Panc1 (cell line): Measurements from ENCODE around the gene ADPRH. TPM values are rescaled to one million over a fixed set of nuclear protein-coding genes. Genes with fewer than 3 reads are reported as not detected.

Experiments used
- ATAC-seq: fragments of 200-7000 bp; cut with Tn5 transposase; 2 replicates; pipeline ENCODE4 v1.9.1; 2020; ENCODE audit warnings: mild to moderate bottlenecking, moderate library complexity
- BruUV-seq: library from RNA; stranded (reverse); fragments of 400-500 nt; replicated peaks from 2 replicates; lab custom pipeline; 2021; lab: Mats Ljungman, UMichigan
- CTCF ChIA-PET: fragments of 300-600 bp; sonication (Branson Sonifier 250); formaldehyde crosslinking; loops from one replicate; lab custom pipeline; 2022; ENCODE audit warnings: antibody characterized with exemption; lab: Charles Lee
- POLR2A ChIA-PET: fragments of 300-600 bp; sonication (Branson Sonifier 250); formaldehyde crosslinking; loops from one replicate; lab custom pipeline; 2022; ENCODE audit warnings: antibody characterized with exemption; lab: Charles Lee
- DNase-seq: peaks from one replicate; pipeline ENCODE4 v3.0.0-alpha.2; 2010; ENCODE audit warnings: low read depth, low spot score
- H3K27ac ChIP-seq: 2 replicates; pipeline ENCODE4 v1.5.1; 2011; ENCODE audit warnings: mild to moderate bottlenecking, low read length, inconsistent platforms
- H3K27me3 ChIP-seq: fragments of 200-500 bp; sonication (Bioruptor generic); 2 replicates; pipeline ENCODE4 v1.6.0; 2014; ENCODE audit warnings: low read length, inconsistent platforms; ENCODE audit not compliant: control insufficient read depth, insufficient read depth
- H3K36me3 ChIP-seq: fragments of 200-500 bp; sonication (Bioruptor generic); 2 replicates; pipeline ENCODE4 v1.5.1; 2014; ENCODE audit warnings: inconsistent platforms, mild to moderate bottlenecking, low read length, moderate library complexity; ENCODE audit not compliant: control insufficient read depth, insufficient read depth
- H3K4me1 ChIP-seq: 2 replicates; pipeline ENCODE4 v1.5.1; 2011; ENCODE audit warnings: inconsistent platforms, mild to moderate bottlenecking, low read length, moderate library complexity; ENCODE audit not compliant: control insufficient read depth, insufficient read depth
- H3K4me3 ChIP-seq, 2 experiments: 2 replicates each; pipeline ENCODE4 v1.5.1; 2011 to 2012; ENCODE audit warnings: low read depth in 2 of 2, low read length in 2 of 2, mild to moderate bottlenecking in 2 of 2, inconsistent platforms in 1 of 2, moderate library complexity in 1 of 2
- H3K9me3 ChIP-seq: fragments of 200-500 bp; sonication (Bioruptor generic); 2 replicates; pipeline ENCODE4 v1.5.1; 2014; ENCODE audit warnings: low read depth, mild to moderate bottlenecking, inconsistent platforms, low read length, moderate library complexity; ENCODE audit not compliant: control insufficient read depth, insufficient read depth
- POLR2AphosphoS5 ChIP-seq: IDR thresholded peaks from 2 replicates; pipeline ENCODE4 v1.6.1; 2012; ENCODE audit warnings: mild to moderate bottlenecking, low read depth, low read length, moderate library complexity
- SIN3A ChIP-seq: IDR thresholded peaks from 2 replicates; pipeline ENCODE4 v1.6.1; 2012; ENCODE audit warnings: low read depth, mild to moderate bottlenecking, low read length, moderate library complexity, borderline replicate concordance; ENCODE audit not compliant: insufficient read depth
- TCF7L2 ChIP-seq: IDR thresholded peaks from 2 replicates; pipeline ENCODE4 v1.6.1; 2011; ENCODE audit warnings: mild to moderate bottlenecking, low read depth, low read length, inconsistent platforms
- in situ Hi-C: cut with HindIII; loops from 2 replicates; pipeline ENCODE4 v1.10.0; 2016; ENCODE audit warnings: low sequenced_read_pairs, low pct_unique_long_range_greater_than_20kb
- intact Hi-C: fragments of 100-400 bp; cut with micrococcal nuclease; formaldehyde crosslinking; loops from one replicate; pipeline ENCODE4 v1.10.0; 2022; ENCODE audit not compliant: unreplicated experiment
- total RNA-seq: library from RNA; stranded (reverse); gene quantifications from one replicate; pipeline ENCODE4 v1.2.1, GENCODE V29; 2021; ENCODE audit not compliant: unreplicated experiment
- TF ChIP-seq, protein P1 (sequence below), 2 experiments: IDR thresholded peaks; 2 replicates each; pipeline ENCODE4 v1.6.1; 2011 to 2012; ENCODE audit warnings: low read depth in 2 of 2, control low read depth in 1 of 2, low read length in 1 of 2, mild to moderate bottlenecking in 1 of 2, moderate library complexity in 1 of 2; ENCODE audit not compliant: insufficient read depth in 1 of 2
- TF ChIP-seq, protein P2 (sequence below): fragments of 450-650 bp; IDR thresholded peaks from 2 replicates; pipeline ENCODE4 v1.5.1; 2017; ENCODE audit warnings: mild to moderate bottlenecking

ADPRH gene
- total RNA-seq, 1 experiment from 2014 or later: 7.8 TPM

DNA sequence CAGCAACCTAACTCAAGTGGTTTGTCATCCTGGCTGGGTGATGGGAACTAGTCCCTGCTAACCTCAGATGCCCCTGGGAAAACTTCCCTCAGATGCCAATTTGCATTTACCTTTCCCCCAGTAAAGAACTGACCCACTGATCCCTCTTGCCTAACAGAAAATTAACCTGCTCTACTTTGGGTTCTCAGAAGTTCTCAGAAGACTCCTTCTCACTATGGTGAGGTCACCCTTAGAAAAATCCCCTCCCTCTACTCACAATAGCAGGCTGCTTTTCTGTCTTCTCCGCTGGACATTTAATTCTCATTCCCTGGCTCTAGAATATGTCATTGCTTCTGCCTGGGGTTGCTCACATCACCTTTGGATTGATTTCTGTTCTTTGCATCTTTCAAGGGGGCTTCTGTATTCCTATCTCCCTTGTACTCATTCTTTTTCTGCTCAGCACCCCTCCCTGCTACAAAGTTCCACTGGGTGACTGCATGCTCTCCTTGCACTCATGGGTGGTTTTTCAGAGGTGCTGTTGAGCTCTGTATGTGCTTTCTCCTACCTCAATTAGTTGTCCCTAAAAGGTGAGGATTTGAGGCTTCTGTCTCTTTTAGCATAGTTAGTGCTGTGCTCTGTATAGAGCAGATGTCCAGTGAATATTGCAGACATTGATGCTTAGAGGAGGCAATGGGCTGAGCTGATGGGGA lies 19.3 kb downstream of the ADPRH start:
- intact Hi-C loops (no loop called here), in situ Hi-C loops (no loop called here)
- ChIA-PET POLR2A (no interaction called here), CTCF (no interaction called here)
- Histone ChIP-seq H3K27me3 (peaks cover 6% of the 10 kb centered on the region; the same call in 1 of the 2 replicates), H3K9me3 (no peaks in the 10 kb centered on the region), H3K27ac (no peak overlapping the region), H3K4me3 (no peak overlapping the region), H3K4me1 (no peaks in the 10 kb centered on the region), H3K36me3 (no peaks in the 10 kb centered on the region)
- no peak for DNase-seq
- BruUV-seq: no TSS peak
- ATAC-seq: no peak
- TF ChIP-seq, protein P1, sequence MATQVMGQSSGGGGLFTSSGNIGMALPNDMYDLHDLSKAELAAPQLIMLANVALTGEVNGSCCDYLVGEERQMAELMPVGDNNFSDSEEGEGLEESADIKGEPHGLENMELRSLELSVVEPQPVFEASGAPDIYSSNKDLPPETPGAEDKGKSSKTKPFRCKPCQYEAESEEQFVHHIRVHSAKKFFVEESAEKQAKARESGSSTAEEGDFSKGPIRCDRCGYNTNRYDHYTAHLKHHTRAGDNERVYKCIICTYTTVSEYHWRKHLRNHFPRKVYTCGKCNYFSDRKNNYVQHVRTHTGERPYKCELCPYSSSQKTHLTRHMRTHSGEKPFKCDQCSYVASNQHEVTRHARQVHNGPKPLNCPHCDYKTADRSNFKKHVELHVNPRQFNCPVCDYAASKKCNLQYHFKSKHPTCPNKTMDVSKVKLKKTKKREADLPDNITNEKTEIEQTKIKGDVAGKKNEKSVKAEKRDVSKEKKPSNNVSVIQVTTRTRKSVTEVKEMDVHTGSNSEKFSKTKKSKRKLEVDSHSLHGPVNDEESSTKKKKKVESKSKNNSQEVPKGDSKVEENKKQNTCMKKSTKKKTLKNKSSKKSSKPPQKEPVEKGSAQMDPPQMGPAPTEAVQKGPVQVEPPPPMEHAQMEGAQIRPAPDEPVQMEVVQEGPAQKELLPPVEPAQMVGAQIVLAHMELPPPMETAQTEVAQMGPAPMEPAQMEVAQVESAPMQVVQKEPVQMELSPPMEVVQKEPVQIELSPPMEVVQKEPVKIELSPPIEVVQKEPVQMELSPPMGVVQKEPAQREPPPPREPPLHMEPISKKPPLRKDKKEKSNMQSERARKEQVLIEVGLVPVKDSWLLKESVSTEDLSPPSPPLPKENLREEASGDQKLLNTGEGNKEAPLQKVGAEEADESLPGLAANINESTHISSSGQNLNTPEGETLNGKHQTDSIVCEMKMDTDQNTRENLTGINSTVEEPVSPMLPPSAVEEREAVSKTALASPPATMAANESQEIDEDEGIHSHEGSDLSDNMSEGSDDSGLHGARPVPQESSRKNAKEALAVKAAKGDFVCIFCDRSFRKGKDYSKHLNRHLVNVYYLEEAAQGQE (IDR thresholded peaks at IDR 0.05; ENCODE audit: insufficient read depth in 1 of 2, low read depth in 2 of 2, low read length in 1 of 2): no peak
- TF ChIP-seq, protein P2, sequence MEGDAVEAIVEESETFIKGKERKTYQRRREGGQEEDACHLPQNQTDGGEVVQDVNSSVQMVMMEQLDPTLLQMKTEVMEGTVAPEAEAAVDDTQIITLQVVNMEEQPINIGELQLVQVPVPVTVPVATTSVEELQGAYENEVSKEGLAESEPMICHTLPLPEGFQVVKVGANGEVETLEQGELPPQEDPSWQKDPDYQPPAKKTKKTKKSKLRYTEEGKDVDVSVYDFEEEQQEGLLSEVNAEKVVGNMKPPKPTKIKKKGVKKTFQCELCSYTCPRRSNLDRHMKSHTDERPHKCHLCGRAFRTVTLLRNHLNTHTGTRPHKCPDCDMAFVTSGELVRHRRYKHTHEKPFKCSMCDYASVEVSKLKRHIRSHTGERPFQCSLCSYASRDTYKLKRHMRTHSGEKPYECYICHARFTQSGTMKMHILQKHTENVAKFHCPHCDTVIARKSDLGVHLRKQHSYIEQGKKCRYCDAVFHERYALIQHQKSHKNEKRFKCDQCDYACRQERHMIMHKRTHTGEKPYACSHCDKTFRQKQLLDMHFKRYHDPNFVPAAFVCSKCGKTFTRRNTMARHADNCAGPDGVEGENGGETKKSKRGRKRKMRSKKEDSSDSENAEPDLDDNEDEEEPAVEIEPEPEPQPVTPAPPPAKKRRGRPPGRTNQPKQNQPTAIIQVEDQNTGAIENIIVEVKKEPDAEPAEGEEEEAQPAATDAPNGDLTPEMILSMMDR: no peak
- TF ChIP-seq SIN3A: no peak
- TF ChIP-seq TCF7L2: no peak
- no peak for TF ChIP-seq POLR2AphosphoS5

DNA sequence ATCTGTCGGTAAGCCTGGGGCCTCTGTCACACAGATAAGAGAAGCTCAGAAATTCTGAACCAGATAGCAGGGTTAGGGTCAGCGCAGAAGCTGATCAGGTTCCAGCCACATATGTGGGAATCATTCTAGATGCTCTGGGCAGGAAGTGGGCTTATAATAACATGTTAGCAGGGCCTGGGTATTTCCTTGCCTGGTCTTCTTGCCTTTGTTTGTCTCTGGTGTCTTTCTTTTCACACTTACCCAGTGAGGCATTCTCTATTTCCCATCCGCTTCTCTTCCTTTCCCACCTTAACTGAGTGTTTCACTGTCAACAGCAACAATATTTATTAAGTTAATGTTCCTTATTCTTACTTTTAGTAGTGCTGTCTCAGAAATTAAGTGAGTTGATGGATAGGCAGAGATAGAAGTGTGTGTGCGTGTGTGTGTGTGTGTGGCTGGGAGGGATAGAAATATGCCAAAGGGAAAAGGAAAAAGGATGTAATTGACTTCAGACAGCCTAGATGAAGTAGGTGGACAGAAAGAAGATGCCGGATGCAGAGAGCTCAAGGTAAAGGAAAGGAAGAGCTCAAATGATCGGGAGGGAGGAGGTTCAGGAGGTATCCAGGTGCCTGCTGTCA lies 20.4 kb downstream of the ADPRH start:
- no peak for DNase-seq
- CTCF ChIA-PET: no interaction called here
- H3K27ac ChIP-seq: no peak overlapping the region

More for the DNA sequence above, 20.4 kb downstream of the ADPRH start:
- Histone ChIP-seq H3K4me1 (no peaks in the 10 kb centered on the region), H3K27me3 (peaks cover 6% of the 10 kb centered on the region; the same call in 1 of the 2 replicates), H3K36me3 (no peaks in the 10 kb centered on the region), H3K4me3 (no peak overlapping the region), H3K9me3 (no peaks in the 10 kb centered on the region)
- BruUV-seq: no TSS peak
- POLR2A ChIA-PET: no interaction called here
- no peak for ATAC-seq
- intact Hi-C loops: no loop called here
- in situ Hi-C loops: no loop called here
- TF ChIP-seq, protein P1 (IDR thresholded peaks at IDR 0.05; ENCODE audit: insufficient read depth in 1 of 2, low read depth in 2 of 2, low read length in 1 of 2): no peak
- TF ChIP-seq, protein P2: no peak
- TF ChIP-seq TCF7L2: no peak
- TF ChIP-seq POLR2AphosphoS5: no peak
- TF ChIP-seq SIN3A: no peak
